HepG2 (cell line): ENCODE results near the gene NEDD4L. TPM values are rescaled to one million over a fixed set of nuclear protein-coding genes. Genes with fewer than 3 reads are reported as not detected.

Experiments
- ATAC-seq: fragments of 200-7000 bp; cut with Tn5 transposase; 3 replicates; pipeline ENCODE4 v1.9.1; 2020; ENCODE audit warnings: mild to moderate bottlenecking, moderate library complexity
- BruUV-seq: library from RNA; stranded (reverse); fragments of 400-500 nt; replicated peaks from 2 replicates; lab custom pipeline; 2021; lab: Mats Ljungman, UMichigan
- CTCF ChIA-PET: fragments of 300-600 bp; formaldehyde crosslinking; extraction: SDS; loops from one replicate; lab custom pipeline; 2021; ENCODE audit warnings: low total read pairs, inconsistent platforms, low intra/inter-chr PET ratio; lab: Yijun Ruan, JAX
- POLR2A ChIA-PET: fragments of 350-600 bp; sonication (Branson Sonifier 250); formaldehyde crosslinking; loops from one replicate; lab custom pipeline; 2020; ENCODE audit warnings: antibody characterized with exemption, inconsistent platforms; lab: Yijun Ruan, JAX
- DNase-seq: peaks from one replicate; pipeline ENCODE4 v3.0.0-alpha.2; 2015; ENCODE audit warnings: low spot score
- FAIRE-seq: peaks from 3 replicates; lab custom pipeline; 2011; peaks lifted over from hg19 to GRCh38; lab: Jason Lieb, UNC
- H2AFZ ChIP-seq: one replicate; pipeline ENCODE4 v1.6.1; 2011; ENCODE audit warnings: low read length, inconsistent platforms
- H3K27ac ChIP-seq: fragments of 300-600 bp; 3 replicates; pipeline ENCODE4 v1.8.0; 2011; ENCODE audit warnings: mixed run types, mild to moderate bottlenecking, mixed read lengths, low read length, inconsistent platforms; ENCODE audit not compliant: insufficient read depth; ENCODE audit errors: extremely low read length
- H3K27me3 ChIP-seq, 2 experiments: fragments of 200-600 bp in 1 of 2; 2 replicates in 1 of 2; 3 replicates in 1 of 2; pipeline versions ENCODE4 v1.6.0 to v1.8.0; 2011; ENCODE audit warnings: low read length in 2 of 2, mild to moderate bottlenecking in 2 of 2, moderate library complexity in 2 of 2, inconsistent platforms in 1 of 2; ENCODE audit not compliant: insufficient read depth in 2 of 2, control insufficient read depth in 1 of 2
- H3K36me3 ChIP-seq, 2 experiments: fragments of 200-600 bp in 1 of 2; replicated peaks in 1 of 2; 2 replicates in 1 of 2; 3 replicates in 1 of 2; pipeline versions ENCODE4 v1.5.1 to v1.8.0; 2011; ENCODE audit warnings: low read length in 2 of 2, inconsistent platforms in 1 of 2; ENCODE audit not compliant: insufficient read depth in 2 of 2, control insufficient read depth in 1 of 2
- H3K4me1 ChIP-seq: 2 replicates; pipeline ENCODE4 v1.5.1; 2012; ENCODE audit warnings: low read length, inconsistent platforms; ENCODE audit not compliant: insufficient read depth
- H3K4me2 ChIP-seq: 2 replicates; pipeline ENCODE4 v1.6.0; 2011; ENCODE audit warnings: low read depth, low read length, inconsistent platforms
- H3K4me3 ChIP-seq, 3 experiments: fragments of 200-600 bp in 1 of 3; sonication (generic), shearing (Covaris generic) in 1 of 3; replicated peaks in 1 of 3; 2 replicates each; pipeline ENCODE4 v1.5.1; 2011 to 2016; ENCODE audit warnings: low read length in 3 of 3, inconsistent platforms in 2 of 3, low read depth in 2 of 3, mild to moderate bottlenecking in 2 of 3, control low read depth in 1 of 3, mixed read lengths in 1 of 3; ENCODE audit not compliant: insufficient read depth in 1 of 3
- H3K79me2 ChIP-seq: one replicate; pipeline ENCODE4 v1.6.1; 2011; ENCODE audit warnings: low read length, inconsistent platforms; ENCODE audit not compliant: insufficient read depth
- H3K9ac ChIP-seq: 2 replicates; pipeline ENCODE4 v1.6.0; 2011; ENCODE audit warnings: mild to moderate bottlenecking, low read depth, low read length, inconsistent platforms; ENCODE audit not compliant: insufficient read depth
- H3K9me3 ChIP-seq: 2 replicates; pipeline ENCODE4 v1.5.1; 2012; ENCODE audit warnings: mild to moderate bottlenecking, low read length
- H4K20me1 ChIP-seq: 2 replicates; pipeline ENCODE4 v1.6.0; 2011; ENCODE audit warnings: inconsistent platforms, mild to moderate bottlenecking, low read length, moderate library complexity; ENCODE audit not compliant: insufficient read depth
- FOSL2 ChIP-seq: sonication (generic); formaldehyde crosslinking; IDR thresholded peaks from 2 replicates; pipeline ENCODE4 v1.4.0; 2020; ENCODE audit warnings: missing genetic modification reagents
- HES4 ChIP-seq: sonication (generic); formaldehyde crosslinking; IDR thresholded peaks from 2 replicates; pipeline ENCODE4 v1.9.0; 2021; ENCODE audit warnings: mild to moderate bottlenecking, missing genetic modification reagents, borderline replicate concordance
- KLF11 ChIP-seq: IDR thresholded peaks from 2 replicates; pipeline ENCODE4 v1.6.1; 2016; ENCODE audit warnings: missing compliant biosample characterization
- SALL2 ChIP-seq: sonication (generic); formaldehyde crosslinking; IDR thresholded peaks from 2 replicates; pipeline ENCODE4 v1.8.1; 2023; ENCODE audit warnings: mild to moderate bottlenecking, missing genetic modification reagents, inconsistent platforms
- ZNF121 ChIP-seq: sonication (generic); formaldehyde crosslinking; IDR thresholded peaks from 2 replicates; pipeline ENCODE4 v1.5.0; 2020; ENCODE audit warnings: mild to moderate bottlenecking, missing genetic modification reagents
- ZNF234 ChIP-seq: sonication (generic); formaldehyde crosslinking; conservative IDR thresholded peaks from 2 replicates; pipeline ENCODE4 v1.5.1; 2020; ENCODE audit warnings: mild to moderate bottlenecking, missing genetic modification reagents
- ZNF891 ChIP-seq: sonication (generic); formaldehyde crosslinking; IDR thresholded peaks from 2 replicates; pipeline ENCODE4 v1.5.0; 2020; ENCODE audit warnings: mild to moderate bottlenecking, missing genetic modification reagents
- ZSCAN20 ChIP-seq: sonication (generic); formaldehyde crosslinking; IDR thresholded peaks from 2 replicates; pipeline ENCODE4 v1.4.0; 2020; ENCODE audit warnings: missing genetic modification reagents, mild to moderate bottlenecking, borderline replicate concordance
- WGBS: methylation state at CpG from one replicate; pipeline ENCODE4 v1.1.6; 2017; ENCODE audit warnings: low lambda C conversion rate; 5-methylcytosine and 5-hydroxymethylcytosine counted together
- in situ Hi-C: cut with HindIII; loops from 2 replicates; pipeline ENCODE4 v1.10.0; 2017; ENCODE audit warnings: low pct_unique_long_range_greater_than_20kb; ENCODE audit not compliant: extremely low pct_ligation_motif_present
- intact Hi-C: fragments of 100-400 bp; cut with micrococcal nuclease; formaldehyde crosslinking; loops from one replicate; pipeline ENCODE4 v1.10.0; 2022; ENCODE audit not compliant: unreplicated experiment
- polyA plus RNA-seq, 8 experiments: library from polyadenylated mRNA; depleted of rRNA in 3 of 8; stranded (reverse) in 7 of 8; unstranded in 1 of 8; fragments of >200 nt; fragmentation: Illumina TruSeq in 4 of 8; extraction: Trizol in 4 of 8; gene quantifications; 2 replicates each; pipeline versions ENCODE4 v1.2.1 to v1.2.3, GENCODE V29; 2011 to 2016; ENCODE audit warnings: low read depth in 4 of 8, missing spikeins in 1 of 8, mixed read lengths in 1 of 8; ENCODE audit not compliant: insufficient read depth in 1 of 8
- total RNA-seq, 5 experiments: library from RNA; depleted of rRNA; stranded (reverse); fragments of >200 nt; fragmentation: Illumina TruSeq; extraction: Trizol; gene quantifications; 2 replicates each; pipeline ENCODE4 v1.2.3, GENCODE V29; 2016; ENCODE audit warnings: low read depth in 1 of 5
- TF ChIP-seq, protein P1 (sequence below): IDR thresholded peaks from 2 replicates; pipeline ENCODE4 v1.6.1; 2016; ENCODE audit warnings: missing compliant biosample characterization, missing genetic modification reagents, borderline replicate concordance
- TF ChIP-seq, protein P2 (sequence below): IDR thresholded peaks from 2 replicates; pipeline ENCODE4 v1.6.1; 2016; ENCODE audit warnings: low read depth, borderline replicate concordance

Gene NEDD4L
- total and polyA plus RNA-seq, 2 of the 13 experiments (the other 11 are each of a cell fraction or from before 2014, with no cell fraction given): 168 to 390 TPM

DNA sequence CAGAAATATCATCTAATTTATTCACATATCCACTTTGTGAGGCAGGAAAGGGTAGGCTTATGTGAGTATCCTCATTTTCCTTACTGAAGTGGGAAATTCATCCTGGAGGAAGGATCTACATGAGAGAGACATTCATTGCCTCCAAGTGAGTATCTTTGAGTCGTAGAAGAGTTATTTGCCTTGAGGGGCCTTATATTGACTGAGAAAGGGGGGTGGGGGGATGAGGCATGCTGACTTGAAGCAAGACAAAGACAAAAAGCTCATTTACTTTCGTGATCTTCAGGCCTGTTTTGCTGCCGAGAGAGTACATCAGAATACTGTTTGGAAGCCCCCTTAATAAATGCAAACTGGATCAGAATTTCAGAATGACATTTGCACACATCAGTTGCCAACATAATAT, 17.6 kb upstream of the NEDD4L start:
- WGBS: 67% methylated on average over 3 of the region's 3 CpGs
- no TSS peak for BruUV-seq
- Histone ChIP-seq H3K9me3 (no peaks in the 10 kb centered on the region), H3K27me3 (no peaks in the 10 kb centered on the region), H3K36me3 (no peaks in the 10 kb centered on the region), H3K4me1 (peaks cover 73% of the 10 kb centered on the region), H4K20me1 (no peaks in the 10 kb centered on the region), H2AFZ (no peak overlapping the region), H3K9ac (no peak overlapping the region; the same call in 1 of the 2 replicates), H3K27ac (no peak overlapping the region), H3K79me2 (no peaks in the 10 kb centered on the region), H3K4me2 (no peak overlapping the region), H3K4me3 (no peak overlapping the region)
- ATAC-seq (no peak), DNase-seq (no peak), FAIRE-seq (no peak)
- in situ Hi-C loops (loop anchor here (10.0 kb wide), 2 partner anchors 388 to 468 kb away; no protein-coding TSS in a partner anchor), intact Hi-C loops (loop anchor here (2.0 kb wide), 1 partner anchor 76 kb away; no protein-coding TSS in a partner anchor)
- CTCF ChIA-PET: no interaction called here
- TF ChIP-seq, protein P1, sequence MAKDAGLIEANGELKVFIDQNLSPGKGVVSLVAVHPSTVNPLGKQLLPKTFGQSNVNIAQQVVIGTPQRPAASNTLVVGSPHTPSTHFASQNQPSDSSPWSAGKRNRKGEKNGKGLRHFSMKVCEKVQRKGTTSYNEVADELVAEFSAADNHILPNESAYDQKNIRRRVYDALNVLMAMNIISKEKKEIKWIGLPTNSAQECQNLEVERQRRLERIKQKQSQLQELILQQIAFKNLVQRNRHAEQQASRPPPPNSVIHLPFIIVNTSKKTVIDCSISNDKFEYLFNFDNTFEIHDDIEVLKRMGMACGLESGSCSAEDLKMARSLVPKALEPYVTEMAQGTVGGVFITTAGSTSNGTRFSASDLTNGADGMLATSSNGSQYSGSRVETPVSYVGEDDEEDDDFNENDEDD (CRISPR knock-in tag): no peak
- TF ChIP-seq ZNF234 (CRISPR knock-in tag): no peak
- TF ChIP-seq, protein P2, sequence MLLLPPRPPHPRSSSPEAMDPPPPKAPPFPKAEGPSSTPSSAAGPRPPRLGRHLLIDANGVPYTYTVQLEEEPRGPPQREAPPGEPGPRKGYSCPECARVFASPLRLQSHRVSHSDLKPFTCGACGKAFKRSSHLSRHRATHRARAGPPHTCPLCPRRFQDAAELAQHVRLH (CRISPR knock-in tag): no peak
- TF ChIP-seq KLF11 (CRISPR knock-in tag): no peak
- no peak for TF ChIP-seq FOSL2 (CRISPR knock-in tag)
- no peak for TF ChIP-seq SALL2
- POLR2A ChIA-PET: interaction anchor here (3.4 kb wide), 1 partner anchor 13 kb away, joined by 13 read pairs; no protein-coding TSS in a partner anchor

DNA sequence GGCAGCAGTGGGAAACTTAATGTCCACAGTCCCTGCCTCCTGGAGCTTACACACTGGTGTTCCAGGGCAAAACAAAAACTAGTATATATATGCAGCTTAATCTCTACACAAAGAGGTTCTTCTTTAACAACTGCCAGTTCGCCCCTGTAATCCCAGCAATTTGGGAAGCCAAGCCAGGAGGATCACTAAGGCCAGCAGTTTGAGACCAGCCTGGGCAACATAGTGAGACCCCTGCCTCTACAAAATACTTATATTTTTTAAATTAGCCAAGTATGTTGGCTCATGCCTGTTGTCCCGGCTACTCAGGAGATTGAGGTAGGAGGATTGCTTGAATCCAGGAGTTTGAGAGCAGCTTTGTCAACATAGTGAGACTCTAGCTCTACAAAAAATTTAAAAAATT, 17.2 kb upstream of the NEDD4L start:
- H3K36me3 ChIP-seq: no peaks in the 10 kb centered on the region
- 50% methylated on average over 2 of the region's 2 CpGs for WGBS
- intact Hi-C loops: loop anchor here (2.0 kb wide), 1 partner anchor 76 kb away; no protein-coding TSS in a partner anchor
- no TSS peak for BruUV-seq
- H3K4me3 ChIP-seq: no peak overlapping the region
- FAIRE-seq (no peak), ATAC-seq (no peak), DNase-seq (no peak)
- no peak overlapping the region for H3K27ac ChIP-seq
- CTCF ChIA-PET: no interaction called here
- no peak overlapping the region for H2AFZ ChIP-seq
- H3K27me3 ChIP-seq: no peaks in the 10 kb centered on the region
- no peaks in the 10 kb centered on the region for H4K20me1 ChIP-seq
- TF ChIP-seq ZNF121 (peak; percentile 90), HES4 (no peak), ZSCAN20 (CRISPR knock-in tag) (no peak), ZNF891 (CRISPR knock-in tag) (no peak)
- peaks cover 68% of the 10 kb centered on the region for H3K4me1 ChIP-seq
- POLR2A ChIA-PET: interaction anchor here (3.4 kb wide), 1 partner anchor 14 kb away, joined by 13 read pairs; no protein-coding TSS in a partner anchor
- H3K9me3 ChIP-seq: no peaks in the 10 kb centered on the region
- H3K4me2 ChIP-seq: no peak overlapping the region
- H3K9ac ChIP-seq: no peak overlapping the region; the same call in 1 of the 2 replicates
- no peaks in the 10 kb centered on the region for H3K79me2 ChIP-seq
- in situ Hi-C loops: loop anchor here (10.0 kb wide), 2 partner anchors 388 to 468 kb away; no protein-coding TSS in a partner anchor
